Measurements from ENCODE around the gene SEPTIN2.
A peak's percentile ranks its signal among the peaks of the same experiment; 100 is the strongest.
"Not testable (repeated sequence)": the region's sequence is repeated elsewhere in the genome, so short reads cannot be mapped to it uniquely, and the experiment has no call there.

SEPTIN2 gene

DNA sequence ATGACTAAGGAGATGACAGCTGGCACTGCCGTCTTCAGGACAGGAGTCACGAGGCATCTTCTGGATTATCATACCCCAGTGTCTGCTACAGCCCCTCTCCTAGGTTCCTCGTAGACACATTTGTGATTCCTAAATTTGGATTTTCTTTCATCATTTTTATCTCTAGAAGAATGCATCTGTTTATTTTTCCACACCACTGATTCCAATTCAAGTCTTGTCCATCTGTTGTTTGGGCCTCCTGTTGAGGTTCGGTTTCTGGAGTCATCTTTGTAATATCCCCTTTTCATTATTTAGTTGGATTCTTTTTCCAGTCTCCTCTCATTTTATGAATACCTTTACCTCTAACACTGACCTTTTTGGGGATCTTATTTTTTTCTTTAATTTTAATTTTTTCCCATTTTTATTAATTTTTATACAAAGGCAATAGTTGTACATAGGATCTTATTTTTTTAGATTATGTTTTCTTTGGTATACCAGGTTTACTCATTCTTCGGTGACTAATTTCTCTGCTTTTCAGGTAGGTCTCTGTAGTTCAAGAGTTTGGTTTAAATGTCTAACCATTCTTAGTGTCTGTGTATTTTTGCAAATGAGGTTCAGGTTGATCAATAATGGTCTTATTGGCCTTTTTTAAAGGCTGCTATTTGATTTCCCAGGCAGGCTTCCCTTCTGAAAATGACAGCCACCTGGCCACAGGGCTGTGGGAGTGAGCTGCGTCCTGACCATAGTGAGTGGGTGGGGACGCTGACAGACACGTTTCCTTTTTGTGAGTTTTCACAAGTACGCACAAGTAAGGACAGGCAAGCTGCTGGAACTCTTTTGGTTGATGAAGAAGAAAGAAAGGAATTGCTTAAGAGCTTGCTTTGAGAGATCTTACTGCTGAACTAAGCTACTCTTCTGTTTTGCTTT is 74.8 kb downstream of the SEPTIN2 start:
- no peak for DNase-seq

DNA sequence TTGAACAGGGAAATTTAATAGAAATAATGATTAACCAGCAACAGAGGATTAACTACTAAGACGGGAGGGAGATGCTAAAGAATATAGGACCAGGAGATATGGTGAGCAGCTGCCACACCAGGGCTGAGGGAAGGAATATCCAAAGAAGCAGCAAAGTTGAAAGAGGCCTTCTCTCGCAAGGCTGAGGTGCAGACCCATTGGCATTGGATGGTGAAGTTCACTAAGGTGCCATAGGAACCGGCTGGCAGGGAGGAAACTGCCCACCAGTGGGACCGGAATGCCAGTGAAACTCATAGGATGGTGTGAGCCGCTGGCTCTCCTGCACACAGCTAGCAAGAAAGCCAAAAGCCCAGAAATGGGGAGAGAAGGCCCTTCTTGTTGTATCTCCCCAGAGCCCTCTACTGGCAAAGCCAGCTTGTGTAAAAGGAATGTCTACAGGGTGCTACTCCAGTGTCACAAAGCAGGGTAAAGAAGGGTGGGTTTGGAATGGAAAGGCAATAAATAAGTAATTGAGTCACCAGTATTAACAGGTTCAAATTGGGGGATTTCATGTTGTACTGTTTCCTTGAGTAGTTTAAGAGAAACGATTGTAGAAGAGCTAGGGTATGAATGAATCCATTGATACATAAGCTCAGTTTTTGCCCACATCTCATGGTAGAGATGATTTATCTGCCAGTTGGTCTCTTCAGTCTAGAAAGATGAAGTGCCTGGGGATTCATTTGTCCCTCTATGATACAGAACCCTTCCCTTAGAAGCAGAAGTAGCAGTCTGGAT is 76.4 kb downstream of the SEPTIN2 start:
- DNase-seq, result peak; percentile 45

DNA sequence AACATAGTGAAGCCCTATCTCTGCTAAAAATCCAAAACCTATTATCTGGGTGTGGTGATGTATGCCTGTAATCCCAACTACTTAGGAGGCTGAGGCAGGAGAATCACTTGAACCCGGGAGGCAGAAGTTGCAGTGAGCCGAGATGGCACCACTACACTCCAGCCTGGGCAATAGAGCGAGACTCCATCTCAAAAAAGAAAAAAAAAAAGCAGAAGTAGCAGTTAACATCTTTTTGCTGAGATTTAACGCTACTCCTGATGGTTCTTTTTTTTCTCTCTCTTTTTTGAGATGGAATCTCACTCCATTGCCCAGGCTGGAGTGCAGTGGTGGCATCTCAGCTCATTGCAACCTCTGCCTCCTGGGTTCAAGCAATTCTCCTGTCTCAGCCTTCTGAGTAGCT is 77.0 kb downstream of the SEPTIN2 start:
- not testable (repeated sequence) for DNase-seq

DNA sequence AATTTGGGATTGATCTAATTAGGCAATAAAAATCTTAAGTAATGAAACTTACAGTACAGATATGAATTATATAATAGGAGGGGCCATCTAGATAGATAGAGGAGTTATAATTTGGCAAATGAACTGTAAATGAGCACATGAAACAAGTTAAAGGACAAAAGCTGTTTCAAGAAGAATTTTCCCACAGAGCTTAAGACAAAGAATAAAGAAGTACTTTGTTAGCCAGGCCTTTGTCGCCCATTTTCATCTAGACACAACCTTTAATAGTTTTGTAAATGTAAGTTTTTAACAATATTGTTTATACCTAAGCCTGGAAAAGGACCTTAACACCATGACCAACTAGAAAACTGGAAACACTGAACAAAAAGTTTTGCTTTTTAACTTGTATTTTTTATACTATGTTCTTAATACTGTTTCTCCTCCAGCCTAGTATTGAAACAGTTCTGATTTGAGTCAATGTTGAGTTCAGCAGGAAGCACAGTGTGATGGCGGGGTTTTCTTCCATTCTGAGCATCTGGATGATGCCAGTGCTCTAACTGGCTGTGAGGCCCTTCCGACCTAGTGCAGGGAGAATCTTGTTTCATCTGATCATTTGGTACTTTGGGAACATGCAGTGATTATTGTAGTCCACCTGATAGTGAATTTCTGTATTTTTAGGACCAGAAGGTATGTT is 77.9 kb downstream of the SEPTIN2 start:
- DNase-seq, result no peak

DNA sequence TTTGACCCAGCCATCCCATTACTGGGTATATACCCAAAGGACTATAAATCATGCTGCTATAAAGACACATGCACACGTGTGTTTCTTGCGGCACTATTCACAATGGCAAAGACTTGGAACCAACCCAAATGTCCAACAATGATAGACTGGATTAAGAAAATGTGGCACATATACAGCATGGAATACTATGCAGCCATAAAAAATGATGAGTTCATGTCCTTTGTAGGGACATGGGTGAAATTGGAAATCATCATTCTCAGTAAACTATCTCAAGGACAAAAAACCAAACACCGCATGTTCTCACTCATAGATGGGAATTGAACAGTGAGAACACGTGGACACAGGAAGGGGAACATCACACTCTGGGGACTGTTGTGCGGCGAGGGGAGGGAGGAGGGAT is 81.1 kb downstream of the SEPTIN2 start:
- not testable (repeated sequence) for DNase-seq

DNA sequence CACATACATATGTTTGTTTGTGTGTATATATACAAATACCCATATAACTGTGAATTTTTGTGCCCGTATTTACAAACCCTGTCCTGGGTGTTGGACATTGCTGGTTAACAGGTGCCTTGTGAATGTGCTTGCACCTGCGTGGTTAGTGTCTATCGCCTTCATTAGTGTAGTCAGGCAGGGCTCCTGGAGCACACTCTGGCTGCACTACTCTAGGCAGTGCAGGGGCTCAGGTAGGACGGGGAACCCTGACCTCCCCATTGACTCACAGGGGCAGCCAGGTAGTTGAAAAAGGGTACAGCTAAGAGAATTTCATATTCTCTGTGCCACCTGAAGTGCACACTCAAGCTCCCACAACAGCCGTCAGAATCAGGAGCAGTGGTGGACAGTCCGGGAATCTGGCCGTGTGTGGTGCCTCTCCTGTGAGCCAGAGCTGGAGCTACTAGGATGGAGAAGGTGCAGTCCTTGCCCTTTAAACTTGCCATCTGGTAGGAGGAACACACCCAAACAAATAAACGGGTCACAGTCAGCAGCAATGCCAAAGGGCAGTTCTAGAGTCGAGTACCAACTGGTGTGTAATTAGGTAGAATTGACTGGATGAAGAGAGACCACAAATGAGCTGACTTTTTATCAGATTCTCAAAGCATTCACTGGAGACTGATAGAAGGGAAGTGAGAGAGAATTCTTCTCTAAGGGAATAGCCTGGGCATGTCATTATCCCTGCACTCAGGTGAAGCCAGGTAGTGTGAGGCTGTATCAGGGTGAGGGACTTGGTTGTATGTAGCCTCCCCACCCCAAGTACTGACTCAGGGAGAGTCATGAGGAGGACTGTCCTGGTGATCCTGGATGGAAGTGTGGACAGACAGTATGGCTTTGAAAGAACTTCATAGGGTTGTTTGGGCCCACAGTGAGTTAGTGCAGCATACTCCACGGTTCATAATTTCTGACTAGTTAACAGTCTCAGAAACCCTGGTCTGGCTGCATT is 84.5 kb downstream of the SEPTIN2 start:
- no peak for DNase-seq

Data from fibroblast of upper back skin (primary cell).